ENCODE measurements around the gene LRRC75A.
"Not testable (repeated sequence)": the region's sequence is repeated elsewhere in the genome, so short reads cannot be mapped to it uniquely, and the experiment has no call there.

LRRC75A gene

GRCh38 chr17:16491703-16492612 lies at the start of gene LRRC75A:
Gene LRRC75A, minus strand, starts transcription at chr17:16492193. Its CDS starts 203 bp downstream, at chr17:16491990.
- DNase-seq (ENCODE audit: low read depth): peak; percentile 34

GRCh38 chr17:16537130-16537458 lies 45.1 kb upstream of the LRRC75A start:
- no peak for DNase-seq (ENCODE audit: low read depth)

GRCh38 chr17:16534236-16534635 lies 42.2 kb upstream of the LRRC75A start:
- DNase-seq (ENCODE audit: low read depth): no peak

GRCh38 chr17:16529906-16530305 lies 37.9 kb upstream of the LRRC75A start:
- no peak for DNase-seq (ENCODE audit: low read depth)

- DNase-seq (ENCODE audit: low read depth): no peak
Measured at GRCh38 chr17:16527298-16527697, 35.3 kb upstream of the LRRC75A start.

GRCh38 chr17:16525556-16525955 lies 33.6 kb upstream of the LRRC75A start:
- DNase-seq (ENCODE audit: low read depth): not testable (repeated sequence)

- peak; percentile 44 for DNase-seq (ENCODE audit: low read depth)
Measured at GRCh38 chr17:16521070-16521727, 29.2 kb upstream of the LRRC75A start.

GRCh38 chr17:16519021-16519420 lies 27.0 kb upstream of the LRRC75A start:
- DNase-seq (ENCODE audit: low read depth): no peak

GRCh38 chr17:16517477-16517876 lies 25.5 kb upstream of the LRRC75A start:
- no peak for DNase-seq (ENCODE audit: low read depth)

- no peak for DNase-seq (ENCODE audit: low read depth)
Measured at GRCh38 chr17:16516594-16517051, 24.6 kb upstream of the LRRC75A start.

- no peak for DNase-seq (ENCODE audit: low read depth)
Measured at GRCh38 chr17:16515933-16516332, 23.9 kb upstream of the LRRC75A start.

- DNase-seq (ENCODE audit: low read depth): no peak
Measured at GRCh38 chr17:16513873-16514272, 21.9 kb upstream of the LRRC75A start.

GRCh38 chr17:16512011-16512410 lies 20.0 kb upstream of the LRRC75A start:
- DNase-seq (ENCODE audit: low read depth): no peak

- no peak for DNase-seq (ENCODE audit: low read depth)
Measured at GRCh38 chr17:16511593-16511992, 19.6 kb upstream of the LRRC75A start.

GRCh38 chr17:16507918-16508533 lies 16.0 kb upstream of the LRRC75A start:
- DNase-seq (ENCODE audit: low read depth): no peak

- no peak for DNase-seq (ENCODE audit: low read depth)
Measured at GRCh38 chr17:16506188-16506587, 14.2 kb upstream of the LRRC75A start.

- no peak for DNase-seq (ENCODE audit: low read depth)
Measured at GRCh38 chr17:16504984-16505383, 13.0 kb upstream of the LRRC75A start.

GRCh38 chr17:16496820-16497489 lies 5.0 kb upstream of the LRRC75A start:
- no peak for DNase-seq (ENCODE audit: low read depth)

GRCh38 chr17:16495980-16496819 lies 4.2 kb upstream of the LRRC75A start:
- DNase-seq (ENCODE audit: low read depth): no peak

- no peak for DNase-seq (ENCODE audit: low read depth)
Measured at GRCh38 chr17:16495561-16495960, 3.6 kb upstream of the LRRC75A start.

GRCh38 chr17:16494059-16494458 lies 2.1 kb upstream of the LRRC75A start:
- DNase-seq (ENCODE audit: low read depth): no peak
